ENCODE measurements around the gene NFIC.
"Not testable (repeated sequence)": the region's sequence is repeated elsewhere in the genome, so short reads cannot be mapped to it uniquely, and the experiment has no call there.

NFIC gene

GRCh38 chr19:3338541-3339181, 27.7 kb upstream of the NFIC start:
- peak; percentile 77 for DNase-seq

GRCh38 chr19:3340340-3340739, 26.0 kb upstream of the NFIC start:
- no peak for DNase-seq

GRCh38 chr19:3342246-3342645, 24.1 kb upstream of the NFIC start:
- no peak for DNase-seq

- DNase-seq, result not testable (repeated sequence)
Measured at GRCh38 chr19:3342962-3343361, 23.4 kb upstream of the NFIC start.

- DNase-seq, result peak; percentile 69
Measured at GRCh38 chr19:3343619-3344502, 22.5 kb upstream of the NFIC start.

GRCh38 chr19:3344608-3345598, 21.5 kb upstream of the NFIC start:
- DNase-seq, result no peak

GRCh38 chr19:3345850-3346460, 20.4 kb upstream of the NFIC start:
- DNase-seq, result no peak

GRCh38 chr19:3346677-3347353, 19.6 kb upstream of the NFIC start:
- no peak for DNase-seq

- DNase-seq, result no peak
Measured at GRCh38 chr19:3348042-3348441, 18.3 kb upstream of the NFIC start.

- not testable (repeated sequence) for DNase-seq
Measured at GRCh38 chr19:3348469-3348868, 17.9 kb upstream of the NFIC start.

GRCh38 chr19:3350014-3350663, 16.2 kb upstream of the NFIC start:
- no peak for DNase-seq

GRCh38 chr19:3351702-3352447, 14.5 kb upstream of the NFIC start:
- DNase-seq, result no peak

- DNase-seq, result no peak
Measured at GRCh38 chr19:3353493-3353892, 12.9 kb upstream of the NFIC start.

GRCh38 chr19:3356805-3357204, 9.6 kb upstream of the NFIC start:
- DNase-seq, result no peak

- DNase-seq, result peak; percentile 64
Measured at GRCh38 chr19:3357271-3357991, 9.0 kb upstream of the NFIC start.

GRCh38 chr19:3357992-3358688, 8.2 kb upstream of the NFIC start:
- peak; percentile 46 for DNase-seq

- DNase-seq, result no peak
Measured at GRCh38 chr19:3358689-3359014, 7.7 kb upstream of the NFIC start.

GRCh38 chr19:3359015-3359918, 7.1 kb upstream of the NFIC start:
- peak; percentile 85 for DNase-seq
